ENCODE data around the gene PADI1.

The PADI1 gene

DNA sequence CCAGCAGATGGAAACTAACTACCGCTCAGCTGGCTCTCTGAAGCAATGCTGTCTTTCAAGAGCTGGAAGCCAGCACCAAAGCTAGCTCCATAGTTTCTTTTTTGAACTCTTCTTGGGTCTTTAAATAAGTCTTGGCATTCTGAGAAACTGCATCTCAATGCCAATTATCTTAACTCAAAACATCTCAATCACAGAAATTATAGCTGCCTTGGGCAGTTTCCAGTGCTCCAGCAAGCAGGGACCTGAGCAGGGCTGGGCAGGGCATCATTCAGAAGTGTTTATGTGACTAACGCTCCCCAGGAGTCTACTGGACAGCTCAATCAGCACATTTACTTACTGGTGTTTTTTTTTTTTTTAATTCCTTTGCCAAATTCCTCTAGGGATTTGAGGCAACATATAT, 84.8 kb downstream of the PADI1 start:
- TF ChIP-seq ISL1 (CRISPR knock-in tag; IDR thresholded peaks at IDR 0.05) (no peak), ZNF565 (CRISPR knock-in tag; conservative IDR thresholded peaks at IDR 0.05; ENCODE audit: low read depth) (no peak), POU6F1 (CRISPR knock-in tag; IDR thresholded peaks at IDR 0.05; ENCODE audit: borderline replicate concordance, low read depth) (no peak), ZFP3 (CRISPR knock-in tag; IDR thresholded peaks at IDR 0.05) (no peak), RARB (CRISPR knock-in tag; IDR thresholded peaks at IDR 0.05) (no peak), CSDC2 (CRISPR knock-in tag; IDR thresholded peaks at IDR 0.05) (no peak), ARNTL (CRISPR knock-in tag; IDR thresholded peaks at IDR 0.05; ENCODE audit: borderline replicate concordance, low read depth) (no peak), ZFP30 (CRISPR knock-in tag; IDR thresholded peaks at IDR 0.05) (no peak), TCF4 (CRISPR knock-in tag; IDR thresholded peaks at IDR 0.05; ENCODE audit: borderline replicate concordance) (no peak), ESRRG (CRISPR knock-in tag; IDR thresholded peaks at IDR 0.05) (no peak)
- TF ChIP-seq, protein P1, sequence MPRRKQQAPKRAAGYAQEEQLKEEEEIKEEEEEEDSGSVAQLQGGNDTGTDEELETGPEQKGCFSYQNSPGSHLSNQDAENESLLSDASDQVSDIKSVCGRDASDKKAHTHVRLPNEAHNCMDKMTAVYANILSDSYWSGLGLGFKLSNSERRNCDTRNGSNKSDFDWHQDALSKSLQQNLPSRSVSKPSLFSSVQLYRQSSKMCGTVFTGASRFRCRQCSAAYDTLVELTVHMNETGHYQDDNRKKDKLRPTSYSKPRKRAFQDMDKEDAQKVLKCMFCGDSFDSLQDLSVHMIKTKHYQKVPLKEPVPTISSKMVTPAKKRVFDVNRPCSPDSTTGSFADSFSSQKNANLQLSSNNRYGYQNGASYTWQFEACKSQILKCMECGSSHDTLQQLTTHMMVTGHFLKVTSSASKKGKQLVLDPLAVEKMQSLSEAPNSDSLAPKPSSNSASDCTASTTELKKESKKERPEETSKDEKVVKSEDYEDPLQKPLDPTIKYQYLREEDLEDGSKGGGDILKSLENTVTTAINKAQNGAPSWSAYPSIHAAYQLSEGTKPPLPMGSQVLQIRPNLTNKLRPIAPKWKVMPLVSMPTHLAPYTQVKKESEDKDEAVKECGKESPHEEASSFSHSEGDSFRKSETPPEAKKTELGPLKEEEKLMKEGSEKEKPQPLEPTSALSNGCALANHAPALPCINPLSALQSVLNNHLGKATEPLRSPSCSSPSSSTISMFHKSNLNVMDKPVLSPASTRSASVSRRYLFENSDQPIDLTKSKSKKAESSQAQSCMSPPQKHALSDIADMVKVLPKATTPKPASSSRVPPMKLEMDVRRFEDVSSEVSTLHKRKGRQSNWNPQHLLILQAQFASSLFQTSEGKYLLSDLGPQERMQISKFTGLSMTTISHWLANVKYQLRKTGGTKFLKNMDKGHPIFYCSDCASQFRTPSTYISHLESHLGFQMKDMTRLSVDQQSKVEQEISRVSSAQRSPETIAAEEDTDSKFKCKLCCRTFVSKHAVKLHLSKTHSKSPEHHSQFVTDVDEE (CRISPR knock-in tag; IDR thresholded peaks at IDR 0.05) = no peak
- TF ChIP-seq, protein P2, sequence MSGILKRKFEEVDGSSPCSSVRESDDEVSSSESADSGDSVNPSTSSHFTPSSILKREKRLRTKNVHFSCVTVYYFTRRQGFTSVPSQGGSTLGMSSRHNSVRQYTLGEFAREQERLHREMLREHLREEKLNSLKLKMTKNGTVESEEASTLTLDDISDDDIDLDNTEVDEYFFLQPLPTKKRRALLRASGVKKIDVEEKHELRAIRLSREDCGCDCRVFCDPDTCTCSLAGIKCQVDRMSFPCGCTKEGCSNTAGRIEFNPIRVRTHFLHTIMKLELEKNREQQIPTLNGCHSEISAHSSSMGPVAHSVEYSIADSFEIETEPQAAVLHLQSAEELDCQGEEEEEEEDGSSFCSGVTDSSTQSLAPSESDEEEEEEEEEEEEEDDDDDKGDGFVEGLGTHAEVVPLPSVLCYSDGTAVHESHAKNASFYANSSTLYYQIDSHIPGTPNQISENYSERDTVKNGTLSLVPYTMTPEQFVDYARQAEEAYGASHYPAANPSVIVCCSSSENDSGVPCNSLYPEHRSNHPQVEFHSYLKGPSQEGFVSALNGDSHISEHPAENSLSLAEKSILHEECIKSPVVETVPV (CRISPR knock-in tag; IDR thresholded peaks at IDR 0.05) = no peak
- ATAC-seq = no peak; the same call in 2 of the 3 replicates

DNA sequence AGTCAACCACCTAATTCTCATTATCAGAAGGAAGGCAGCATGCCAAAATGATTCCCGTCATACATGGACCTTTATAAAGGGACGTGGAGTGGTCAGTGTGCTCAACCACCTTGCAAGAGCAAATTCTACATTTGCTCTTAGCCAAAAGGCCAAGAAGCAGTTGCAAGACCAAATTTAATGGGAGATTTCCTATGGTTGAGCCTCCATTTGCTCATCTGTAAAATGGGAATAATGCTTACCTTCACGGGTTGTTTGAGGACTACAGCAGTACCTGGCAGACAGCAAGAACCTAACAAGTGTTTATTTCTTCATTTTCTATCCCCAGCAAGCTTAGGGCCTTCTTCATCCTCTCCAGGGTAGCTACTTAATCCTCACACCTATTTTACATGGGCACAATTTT, 85.6 kb downstream of the PADI1 start:
- no peak for ATAC-seq
- no peak for TF ChIP-seq ZC3H10 (CRISPR knock-in tag; IDR thresholded peaks at IDR 0.05)
- TF ChIP-seq ZNF565 (CRISPR knock-in tag; conservative IDR thresholded peaks at IDR 0.05; ENCODE audit: low read depth) = no peak
- TF ChIP-seq ZNF8 (CRISPR knock-in tag; IDR thresholded peaks at IDR 0.05) = no peak
- no peak for TF ChIP-seq RARB (CRISPR knock-in tag; IDR thresholded peaks at IDR 0.05)
- no peak for TF ChIP-seq BACH2 (CRISPR knock-in tag; IDR thresholded peaks at IDR 0.05; ENCODE audit: borderline replicate concordance)
- TF ChIP-seq PPARA (CRISPR knock-in tag; IDR thresholded peaks at IDR 0.05; ENCODE audit: borderline replicate concordance) = no peak
- no peak for TF ChIP-seq SNAI2 (CRISPR knock-in tag; IDR thresholded peaks at IDR 0.05)
- TF ChIP-seq, protein P1 (CRISPR knock-in tag; IDR thresholded peaks at IDR 0.05) = no peak
- TF ChIP-seq, protein P3, sequence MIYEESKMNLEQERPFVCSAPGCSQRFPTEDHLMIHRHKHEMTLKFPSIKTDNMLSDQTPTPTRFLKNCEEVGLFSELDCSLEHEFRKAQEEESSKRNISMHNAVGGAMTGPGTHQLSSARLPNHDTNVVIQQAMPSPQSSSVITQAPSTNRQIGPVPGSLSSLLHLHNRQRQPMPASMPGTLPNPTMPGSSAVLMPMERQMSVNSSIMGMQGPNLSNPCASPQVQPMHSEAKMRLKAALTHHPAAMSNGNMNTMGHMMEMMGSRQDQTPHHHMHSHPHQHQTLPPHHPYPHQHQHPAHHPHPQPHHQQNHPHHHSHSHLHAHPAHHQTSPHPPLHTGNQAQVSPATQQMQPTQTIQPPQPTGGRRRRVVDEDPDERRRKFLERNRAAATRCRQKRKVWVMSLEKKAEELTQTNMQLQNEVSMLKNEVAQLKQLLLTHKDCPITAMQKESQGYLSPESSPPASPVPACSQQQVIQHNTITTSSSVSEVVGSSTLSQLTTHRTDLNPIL (CRISPR knock-in tag; IDR thresholded peaks at IDR 0.05; ENCODE audit: low read depth) = no peak
- no peak for TF ChIP-seq GLIS3 (CRISPR knock-in tag; IDR thresholded peaks at IDR 0.05)
- no peak for TF ChIP-seq ZFP3 (CRISPR knock-in tag; IDR thresholded peaks at IDR 0.05)
- TF ChIP-seq, protein P2 (CRISPR knock-in tag; IDR thresholded peaks at IDR 0.05) = no peak
- TF ChIP-seq TOX (CRISPR knock-in tag; IDR thresholded peaks at IDR 0.05; ENCODE audit: borderline replicate concordance) = no peak
- TF ChIP-seq, protein P4, sequence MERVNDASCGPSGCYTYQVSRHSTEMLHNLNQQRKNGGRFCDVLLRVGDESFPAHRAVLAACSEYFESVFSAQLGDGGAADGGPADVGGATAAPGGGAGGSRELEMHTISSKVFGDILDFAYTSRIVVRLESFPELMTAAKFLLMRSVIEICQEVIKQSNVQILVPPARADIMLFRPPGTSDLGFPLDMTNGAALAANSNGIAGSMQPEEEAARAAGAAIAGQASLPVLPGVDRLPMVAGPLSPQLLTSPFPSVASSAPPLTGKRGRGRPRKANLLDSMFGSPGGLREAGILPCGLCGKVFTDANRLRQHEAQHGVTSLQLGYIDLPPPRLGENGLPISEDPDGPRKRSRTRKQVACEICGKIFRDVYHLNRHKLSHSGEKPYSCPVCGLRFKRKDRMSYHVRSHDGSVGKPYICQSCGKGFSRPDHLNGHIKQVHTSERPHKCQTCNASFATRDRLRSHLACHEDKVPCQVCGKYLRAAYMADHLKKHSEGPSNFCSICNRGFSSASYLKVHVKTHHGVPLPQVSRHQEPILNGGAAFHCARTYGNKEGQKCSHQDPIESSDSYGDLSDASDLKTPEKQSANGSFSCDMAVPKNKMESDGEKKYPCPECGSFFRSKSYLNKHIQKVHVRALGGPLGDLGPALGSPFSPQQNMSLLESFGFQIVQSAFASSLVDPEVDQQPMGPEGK (CRISPR knock-in tag; IDR thresholded peaks at IDR 0.05; ENCODE audit: borderline replicate concordance) = no peak
- no peak for TF ChIP-seq ESRRG (CRISPR knock-in tag; IDR thresholded peaks at IDR 0.05)
- no peak for TF ChIP-seq TCF4 (CRISPR knock-in tag; IDR thresholded peaks at IDR 0.05; ENCODE audit: borderline replicate concordance)
- no peak for TF ChIP-seq ZFP30 (CRISPR knock-in tag; IDR thresholded peaks at IDR 0.05)

All from SK-N-SH treated with all-trans-retinoic acid at 6 μM for 48 hours (cell line).